Fibroblast of the aortic adventitia (primary cell): ENCODE results near the gene ARHGAP9. TPM values are rescaled to one million over a fixed set of nuclear protein-coding genes. Genes with fewer than 3 reads are reported as not detected.

Source experiments
- DNase-seq: peaks from one replicate; pipeline ENCODE4 v3.0.0-alpha.2; 2010; ENCODE audit warnings: low read depth
- H3K4me3 ChIP-seq: 2 replicates; pipeline ENCODE4 v1.5.1; 2011; ENCODE audit warnings: low read depth, mild to moderate bottlenecking, control low read depth, low read length, moderate library complexity
- total RNA-seq: library from RNA; depleted of rRNA; stranded (reverse); fragments of >200 nt; gene quantifications from 2 replicates; pipeline ENCODE4 v1.2.3, GENCODE V29; 2012; ENCODE audit warnings: low replicate concordance
- TF ChIP-seq, protein P1 (sequence below): IDR thresholded peaks from 2 replicates; pipeline ENCODE4 v1.5.1; 2011; ENCODE audit warnings: mild to moderate bottlenecking, low read length, control low read depth, inconsistent platforms; ENCODE audit not compliant: insufficient read depth

The ARHGAP9 gene
- total RNA-seq, 1 donor = 0.18 TPM

DNA sequence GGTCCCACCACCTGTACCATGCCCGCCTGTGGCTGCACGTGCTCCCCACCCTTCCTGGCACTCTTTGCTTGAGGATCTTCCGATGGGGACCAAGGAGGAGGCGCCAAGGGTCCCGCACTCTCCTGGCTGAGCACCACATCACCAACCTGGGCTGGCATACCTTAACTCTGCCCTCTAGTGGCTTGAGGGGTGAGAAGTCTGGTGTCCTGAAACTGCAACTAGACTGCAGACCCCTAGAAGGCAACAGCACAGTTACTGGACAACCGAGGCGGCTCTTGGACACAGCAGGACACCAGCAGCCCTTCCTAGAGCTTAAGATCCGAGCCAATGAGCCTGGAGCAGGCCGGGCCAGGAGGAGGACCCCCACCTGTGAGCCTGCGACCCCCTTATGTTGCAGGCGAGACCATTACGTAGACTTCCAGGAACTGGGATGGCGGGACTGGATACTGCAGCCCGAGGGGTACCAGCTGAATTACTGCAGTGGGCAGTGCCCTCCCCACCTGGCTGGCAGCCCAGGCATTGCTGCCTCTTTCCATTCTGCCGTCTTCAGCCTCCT lies 23.4 kb downstream of the ARHGAP9 start:
- peak; percentile 28 for DNase-seq
- no peak overlapping the region for H3K4me3 ChIP-seq

DNA sequence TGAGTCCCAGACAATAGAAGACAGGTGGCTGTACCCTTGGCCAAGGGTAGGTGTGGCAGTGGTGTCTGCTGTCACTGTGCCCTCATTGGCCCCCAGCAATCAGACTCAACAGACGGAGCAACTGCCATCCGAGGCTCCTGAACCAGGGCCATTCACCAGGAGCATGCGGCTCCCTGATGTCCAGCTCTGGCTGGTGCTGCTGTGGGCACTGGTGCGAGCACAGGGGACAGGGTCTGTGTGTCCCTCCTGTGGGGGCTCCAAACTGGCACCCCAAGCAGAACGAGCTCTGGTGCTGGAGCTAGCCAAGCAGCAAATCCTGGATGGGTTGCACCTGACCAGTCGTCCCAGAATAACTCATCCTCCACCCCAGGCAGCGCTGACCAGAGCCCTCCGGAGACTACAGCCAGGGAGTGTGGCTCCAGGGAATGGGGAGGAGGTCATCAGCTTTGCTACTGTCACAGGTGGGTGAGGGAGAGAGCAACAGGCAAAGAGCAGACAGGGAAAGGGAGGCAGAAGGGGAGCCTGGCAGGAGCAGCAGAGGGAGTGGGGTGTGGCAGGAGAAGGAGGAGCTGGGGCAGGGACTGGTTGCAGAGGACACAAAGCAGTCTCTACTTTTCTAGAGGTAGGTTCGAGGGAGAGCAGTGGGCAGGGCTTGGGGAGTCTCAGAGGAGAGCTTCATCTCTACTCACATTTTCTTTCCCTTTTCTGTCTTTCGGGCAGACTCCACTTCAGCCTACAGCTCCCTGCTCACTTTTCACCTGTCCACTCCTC lies 24.1 kb downstream of the ARHGAP9 start:
- TF ChIP-seq, protein P1, sequence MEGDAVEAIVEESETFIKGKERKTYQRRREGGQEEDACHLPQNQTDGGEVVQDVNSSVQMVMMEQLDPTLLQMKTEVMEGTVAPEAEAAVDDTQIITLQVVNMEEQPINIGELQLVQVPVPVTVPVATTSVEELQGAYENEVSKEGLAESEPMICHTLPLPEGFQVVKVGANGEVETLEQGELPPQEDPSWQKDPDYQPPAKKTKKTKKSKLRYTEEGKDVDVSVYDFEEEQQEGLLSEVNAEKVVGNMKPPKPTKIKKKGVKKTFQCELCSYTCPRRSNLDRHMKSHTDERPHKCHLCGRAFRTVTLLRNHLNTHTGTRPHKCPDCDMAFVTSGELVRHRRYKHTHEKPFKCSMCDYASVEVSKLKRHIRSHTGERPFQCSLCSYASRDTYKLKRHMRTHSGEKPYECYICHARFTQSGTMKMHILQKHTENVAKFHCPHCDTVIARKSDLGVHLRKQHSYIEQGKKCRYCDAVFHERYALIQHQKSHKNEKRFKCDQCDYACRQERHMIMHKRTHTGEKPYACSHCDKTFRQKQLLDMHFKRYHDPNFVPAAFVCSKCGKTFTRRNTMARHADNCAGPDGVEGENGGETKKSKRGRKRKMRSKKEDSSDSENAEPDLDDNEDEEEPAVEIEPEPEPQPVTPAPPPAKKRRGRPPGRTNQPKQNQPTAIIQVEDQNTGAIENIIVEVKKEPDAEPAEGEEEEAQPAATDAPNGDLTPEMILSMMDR = no peak
- peak overlapping the region; percentile 35 for H3K4me3 ChIP-seq
- DNase-seq = no peak

More for the DNA sequence above, 23.4 kb downstream of the ARHGAP9 start:
- TF ChIP-seq, protein P1 = peak; percentile 57

DNA sequence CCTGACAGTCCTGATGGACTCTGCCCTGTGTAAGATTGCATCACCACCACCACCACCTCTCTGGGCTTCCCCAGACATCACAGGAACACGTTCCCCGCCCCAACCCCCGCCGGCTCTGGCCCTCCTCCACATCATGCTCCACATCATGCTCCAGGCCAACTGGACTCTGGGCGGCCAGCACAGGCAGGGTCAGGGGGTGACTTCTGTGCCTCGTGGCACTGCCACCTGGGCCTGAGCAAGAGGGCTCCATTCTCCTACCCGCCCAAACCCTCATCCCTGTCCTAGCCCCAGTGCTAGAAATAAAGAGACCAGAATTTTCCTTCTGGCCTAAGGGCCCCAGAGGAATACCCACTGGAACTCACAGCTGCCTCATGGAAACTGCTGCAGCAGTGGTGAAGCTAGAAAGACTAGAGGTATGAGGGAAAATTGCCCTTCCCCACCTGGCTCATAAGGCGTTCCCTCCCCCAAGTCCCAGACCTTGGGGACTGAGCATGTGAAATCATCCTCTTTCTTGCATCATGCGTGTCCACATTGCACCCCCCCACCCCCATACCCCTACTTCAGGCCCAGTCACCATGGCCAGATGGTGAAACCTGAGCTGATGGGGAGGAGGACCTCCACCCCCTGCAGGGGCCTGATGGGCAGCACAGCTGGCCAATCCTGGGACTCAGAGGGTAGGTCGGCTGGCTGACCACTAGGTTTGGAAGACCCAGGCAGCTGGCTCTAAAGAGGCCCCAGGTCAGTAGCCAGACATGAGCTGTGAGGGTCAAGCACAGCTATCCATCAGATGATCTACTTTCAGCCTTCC lies 24.9 kb downstream of the ARHGAP9 start, which contains the start of gene INHBE:
TSS of gene INHBE (plus strand) at position 742 of the 808 bp plus-strand sequence. CDS start 230 bp downstream, outside the sequence.
- TF ChIP-seq, protein P1 = no peak
- peak within 1 kb of the TSS; percentile 35 for H3K4me3 ChIP-seq
- peak; percentile 88 for DNase-seq

DNA sequence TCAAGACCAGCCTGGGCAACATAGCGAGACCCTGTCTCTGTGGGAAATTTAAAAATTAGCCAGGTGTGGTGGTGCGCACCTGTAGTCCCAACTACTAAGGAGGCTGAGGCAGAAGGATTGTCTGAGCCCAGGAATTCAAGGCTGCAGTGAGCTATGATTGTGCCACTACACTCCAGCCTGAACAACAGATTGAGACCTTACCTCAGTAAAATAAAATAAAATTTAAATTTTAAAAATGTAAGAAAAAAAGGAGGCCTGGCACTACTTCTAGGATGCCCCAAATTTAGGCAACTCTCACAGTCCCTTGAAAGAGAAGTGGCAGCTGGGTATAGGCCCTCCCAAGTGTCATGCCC lies 25.5 kb downstream of the ARHGAP9 start:
- no peak overlapping the region for H3K4me3 ChIP-seq
- TF ChIP-seq, protein P1 = no peak
- no peak for DNase-seq

DNA sequence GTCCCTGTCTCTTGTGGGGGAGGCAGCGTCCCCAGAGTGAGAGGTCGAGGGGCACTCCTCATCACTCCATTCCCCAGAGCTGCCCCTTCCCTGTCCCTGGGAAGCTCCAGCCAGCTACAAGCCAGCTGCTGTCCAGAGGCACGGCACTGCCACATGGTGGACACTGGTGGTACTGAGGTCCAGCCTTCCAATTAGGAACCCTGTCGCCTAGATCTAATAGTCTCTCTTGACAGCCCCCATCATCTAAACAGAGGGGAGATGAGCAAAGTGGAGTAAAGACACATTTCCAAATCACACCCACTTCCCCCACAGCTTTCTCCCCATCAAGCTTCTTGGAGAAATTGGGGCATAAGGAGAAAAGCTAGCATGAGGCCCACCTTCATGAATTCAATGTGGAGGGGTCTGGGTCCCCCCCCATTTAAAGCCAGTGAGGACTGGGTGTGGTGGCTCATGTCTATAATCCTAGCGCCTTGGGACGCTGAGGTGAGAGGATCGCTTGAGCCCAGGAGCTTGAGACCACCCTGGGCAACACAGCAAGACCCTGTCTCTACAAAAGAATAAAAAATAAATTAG lies 26.6 kb downstream of the ARHGAP9 start:
- H3K4me3 ChIP-seq = no peak overlapping the region
- TF ChIP-seq, protein P1 = peak; percentile 96
- peak; percentile 81 for DNase-seq

DNA sequence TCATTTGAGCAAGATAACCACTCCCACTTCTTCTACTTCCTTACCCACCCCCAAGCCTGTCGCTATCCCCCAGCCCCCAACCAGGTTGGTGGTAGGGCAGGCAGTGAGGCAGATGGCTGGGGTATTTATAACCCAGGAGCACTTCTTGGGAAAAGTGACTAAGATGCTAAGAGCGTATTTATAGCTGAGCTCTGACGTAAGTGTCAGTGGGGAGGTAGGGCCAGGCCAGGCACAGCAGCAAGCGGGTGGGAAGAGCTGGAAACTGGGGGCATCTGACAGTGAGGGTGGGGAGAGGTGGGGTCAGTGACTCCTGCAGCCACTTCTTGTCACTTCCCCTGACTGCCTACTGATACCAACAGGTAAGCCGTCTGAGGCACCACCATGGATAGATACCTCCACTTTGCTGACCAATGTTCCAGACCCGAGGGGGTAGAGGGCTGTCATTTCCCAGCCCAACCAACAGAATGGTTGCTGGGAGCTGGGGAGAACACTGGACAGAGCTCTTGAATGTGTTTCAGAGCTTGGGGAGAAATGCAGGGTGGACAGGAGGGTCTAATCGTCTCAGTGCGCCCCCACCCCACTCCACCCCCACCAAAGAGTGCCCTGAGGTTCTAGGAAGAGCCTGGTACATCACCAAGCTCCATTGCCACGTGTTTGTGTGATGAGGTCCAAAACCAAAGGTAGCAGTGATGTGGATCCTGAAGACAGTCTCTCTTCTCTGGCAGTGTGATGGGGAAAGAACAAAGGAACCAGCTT lies 27.3 kb downstream of the ARHGAP9 start:
- TF ChIP-seq, protein P1 = no peak
- DNase-seq = peak; percentile 86
- no peak overlapping the region for H3K4me3 ChIP-seq
